Parathyroid adenoma (tissue), 2 donors: ENCODE measurements around the gene PRKG1.

Experiments
- H2AFZ ChIP-seq: fragments of 300-600 bp; sonication (generic); one replicate; pipeline ENCODE4 v1.7.0; 2017; ENCODE audit warnings: antibody characterized with exemption, mild to moderate bottlenecking
- H3K27ac ChIP-seq: fragments of 300-600 bp; sonication (generic); one replicate; pipeline ENCODE4 v1.7.0; 2017
- H3K27me3 ChIP-seq: fragments of 300-600 bp; sonication (generic); one replicate; pipeline ENCODE4 v1.7.0; 2017; ENCODE audit warnings: low read length; ENCODE audit not compliant: control insufficient read depth, insufficient read depth
- H3K36me3 ChIP-seq: fragments of 300-600 bp; sonication (generic); one replicate; pipeline ENCODE4 v1.7.0; 2017; ENCODE audit warnings: low read length; ENCODE audit not compliant: control insufficient read depth, insufficient read depth
- H3K4me1 ChIP-seq: fragments of 300-600 bp; sonication (generic); one replicate; pipeline ENCODE4 v1.7.0; 2017; ENCODE audit warnings: control low read depth
- H3K4me2 ChIP-seq: fragments of 300-600 bp; sonication (generic); one replicate; pipeline ENCODE4 v1.7.0; 2017; ENCODE audit warnings: low read length
- H3K4me3 ChIP-seq: fragments of 300-600 bp; sonication (generic); one replicate; pipeline ENCODE4 v1.7.0; 2017; ENCODE audit warnings: low read depth, low read length
- H3K79me2 ChIP-seq: fragments of 300-600 bp; sonication (generic); one replicate; pipeline ENCODE4 v1.7.0; 2017; ENCODE audit warnings: control low read depth
- H3K9ac ChIP-seq: fragments of 300-600 bp; sonication (generic); one replicate; pipeline ENCODE4 v1.7.0; 2017; ENCODE audit warnings: mild to moderate bottlenecking
- H3K9me3 ChIP-seq: fragments of 300-600 bp; sonication (generic); one replicate; pipeline ENCODE4 v1.7.0; 2017; ENCODE audit warnings: low read length; ENCODE audit not compliant: control insufficient read depth
- CTCF ChIP-seq: fragments of 300-600 bp; sonication (generic); IDR thresholded peaks from one replicate; pipeline ENCODE4 v1.7.0; 2017; ENCODE audit warnings: antibody characterized with exemption, mild to moderate bottlenecking
- donor health status: primary hyperparathyroidism.

Gene PRKG1

GRCh38 chr10:52266858-52267257, 1192.6 kb downstream of the PRKG1 start:
- Histone ChIP-seq H3K4me2 (no peak overlapping the region), H2AFZ (no peak overlapping the region), H3K36me3 (no peaks in the 10 kb centered on the region), H3K27me3 (no peaks in the 10 kb centered on the region), H3K27ac (no peak overlapping the region), H3K79me2 (no peaks in the 10 kb centered on the region), H3K9ac (no peak overlapping the region), H3K4me3 (no peak overlapping the region), H3K9me3 (no peaks in the 10 kb centered on the region), H3K4me1 (no peaks in the 10 kb centered on the region)
- TF ChIP-seq CTCF = no peak

- Histone ChIP-seq H3K27ac (no peak overlapping the region), H3K9me3 (no peaks in the 10 kb centered on the region), H3K36me3 (no peaks in the 10 kb centered on the region), H3K4me1 (no peaks in the 10 kb centered on the region), H3K27me3 (no peaks in the 10 kb centered on the region), H2AFZ (no peak overlapping the region), H3K79me2 (no peaks in the 10 kb centered on the region), H3K9ac (no peak overlapping the region), H3K4me2 (no peak overlapping the region), H3K4me3 (no peak overlapping the region)
- TF ChIP-seq CTCF = no peak
Measured at GRCh38 chr10:52268790-52269189, 1194.5 kb downstream of the PRKG1 start.

GRCh38 chr10:52269233-52269632, 1194.9 kb downstream of the PRKG1 start:
- no peaks in the 10 kb centered on the region for H3K9me3 ChIP-seq
- H3K9ac ChIP-seq = no peak overlapping the region
- H2AFZ ChIP-seq = no peak overlapping the region
- H3K27me3 ChIP-seq = no peaks in the 10 kb centered on the region
- no peak overlapping the region for H3K27ac ChIP-seq
- H3K79me2 ChIP-seq = no peaks in the 10 kb centered on the region
- H3K36me3 ChIP-seq = no peaks in the 10 kb centered on the region
- no peak overlapping the region for H3K4me2 ChIP-seq
- no peak overlapping the region for H3K4me3 ChIP-seq
- no peak for TF ChIP-seq CTCF
- no peaks in the 10 kb centered on the region for H3K4me1 ChIP-seq

GRCh38 chr10:52276163-52276562, 1201.9 kb downstream of the PRKG1 start:
- no peaks in the 10 kb centered on the region for H3K9me3 ChIP-seq
- no peak overlapping the region for H3K4me2 ChIP-seq
- H3K79me2 ChIP-seq = no peaks in the 10 kb centered on the region
- no peaks in the 10 kb centered on the region for H3K4me1 ChIP-seq
- H3K36me3 ChIP-seq = no peaks in the 10 kb centered on the region
- H2AFZ ChIP-seq = no peak overlapping the region
- H3K4me3 ChIP-seq = no peak overlapping the region
- no peaks in the 10 kb centered on the region for H3K27me3 ChIP-seq
- no peak overlapping the region for H3K27ac ChIP-seq
- no peak overlapping the region for H3K9ac ChIP-seq
- TF ChIP-seq CTCF = no peak

- H3K79me2 ChIP-seq = no peaks in the 10 kb centered on the region
- no peak overlapping the region for H3K27ac ChIP-seq
- no peak overlapping the region for H3K4me2 ChIP-seq
- no peak for TF ChIP-seq CTCF
- H3K27me3 ChIP-seq = no peaks in the 10 kb centered on the region
- no peaks in the 10 kb centered on the region for H3K9me3 ChIP-seq
- H2AFZ ChIP-seq = no peak overlapping the region
- no peak overlapping the region for H3K9ac ChIP-seq
- H3K36me3 ChIP-seq = no peaks in the 10 kb centered on the region
- H3K4me1 ChIP-seq = no peaks in the 10 kb centered on the region
- H3K4me3 ChIP-seq = no peak overlapping the region
Measured at GRCh38 chr10:52276986-52277385, 1202.7 kb downstream of the PRKG1 start.
